Trophoblast cell (in vitro differentiated cells and primary cell): Measurements from ENCODE around the gene PBRM1.

Experiments used
- DNase-seq, 2 donors: peaks; one replicate each; pipeline ENCODE4 v3.0.0-alpha.2; 2016
- H2AFZ ChIP-seq: 2 replicates; pipeline ENCODE4 v1.6.1; 2013; ENCODE audit warnings: low read length, moderate library complexity, mild to moderate bottlenecking; ENCODE audit not compliant: insufficient read depth, poor library complexity
- H2AK5ac ChIP-seq: 2 replicates; pipeline ENCODE4 v1.6.1; 2013; ENCODE audit warnings: mild to moderate bottlenecking, low read length
- H2BK120ac ChIP-seq: 2 replicates; pipeline ENCODE4 v1.6.1; 2013; ENCODE audit warnings: low read length, mild to moderate bottlenecking, moderate library complexity; ENCODE audit not compliant: insufficient read depth, poor library complexity
- H2BK12ac ChIP-seq: 2 replicates; pipeline ENCODE4 v1.6.1; 2013; ENCODE audit warnings: mild to moderate bottlenecking, low read length, moderate library complexity
- H2BK5ac ChIP-seq: 2 replicates; pipeline ENCODE4 v1.6.1; 2013; ENCODE audit warnings: low read length, low read depth, moderate library complexity, mild to moderate bottlenecking; ENCODE audit not compliant: poor library complexity
- H3K14ac ChIP-seq: 2 replicates; pipeline ENCODE4 v1.6.1; 2013; ENCODE audit warnings: mild to moderate bottlenecking, low read length
- H3K18ac ChIP-seq: 2 replicates; pipeline ENCODE4 v1.6.1; 2013; ENCODE audit warnings: mild to moderate bottlenecking, low read length
- H3K23ac ChIP-seq: 2 replicates; pipeline ENCODE4 v1.6.1; 2013; ENCODE audit warnings: low read length
- H3K27ac ChIP-seq: 2 replicates; pipeline ENCODE4 v1.5.1; 2013; ENCODE audit warnings: low read depth, mild to moderate bottlenecking, inconsistent platforms, low read length, moderate library complexity
- H3K27me3 ChIP-seq: 2 replicates; pipeline ENCODE4 v1.6.1; 2013; ENCODE audit warnings: inconsistent platforms, mild to moderate bottlenecking, low read length, moderate library complexity; ENCODE audit not compliant: insufficient read depth
- H3K36me3 ChIP-seq, 2 experiments: 1 replicate in 1 of 2; 2 replicates in 1 of 2; pipeline ENCODE4 v1.6.1; 2013; ENCODE audit warnings: low read length in 2 of 2, mild to moderate bottlenecking in 2 of 2, moderate library complexity in 1 of 2; ENCODE audit not compliant: insufficient read depth in 2 of 2, control insufficient read depth in 1 of 2
- H3K4ac ChIP-seq: 2 replicates; pipeline ENCODE4 v1.6.1; 2013; ENCODE audit warnings: low read depth, mild to moderate bottlenecking, low read length, moderate library complexity
- H3K4me1 ChIP-seq, 2 experiments: 1 replicate in 1 of 2; 2 replicates in 1 of 2; pipeline ENCODE4 v1.6.1; 2013; ENCODE audit warnings: low read length in 2 of 2, mild to moderate bottlenecking in 2 of 2, moderate library complexity in 1 of 2; ENCODE audit not compliant: insufficient read depth in 2 of 2, control insufficient read depth in 1 of 2
- H3K4me2 ChIP-seq: 2 replicates; pipeline ENCODE4 v1.6.1; 2013; ENCODE audit warnings: inconsistent platforms, mild to moderate bottlenecking, low read length, moderate library complexity
- H3K4me3 ChIP-seq: 2 replicates; pipeline ENCODE4 v1.5.1; 2013; ENCODE audit warnings: mild to moderate bottlenecking, low read depth, low read length, inconsistent platforms
- H3K79me1 ChIP-seq: one replicate; pipeline ENCODE4 v1.6.1; 2013; ENCODE audit warnings: low read length
- H3K79me2 ChIP-seq: 2 replicates; pipeline ENCODE4 v1.6.1; 2013; ENCODE audit warnings: low read length, mild to moderate bottlenecking; ENCODE audit not compliant: control insufficient read depth, insufficient read depth, poor library complexity
- H3K9ac ChIP-seq: 2 replicates; pipeline ENCODE4 v1.6.1; 2013; ENCODE audit warnings: mild to moderate bottlenecking, low read length
- H3K9me3 ChIP-seq: 2 replicates; pipeline ENCODE4 v1.6.1; 2013; ENCODE audit warnings: low read depth, mild to moderate bottlenecking, control low read depth, inconsistent platforms, low read length; ENCODE audit not compliant: insufficient read depth
- H4K12ac ChIP-seq: 2 replicates; pipeline ENCODE4 v1.6.1; 2013; ENCODE audit warnings: low read depth, mild to moderate bottlenecking, low read length, moderate library complexity
- H4K8ac ChIP-seq: 2 replicates; pipeline ENCODE4 v1.6.1; 2013; ENCODE audit warnings: low read depth, mild to moderate bottlenecking, low read length, moderate library complexity
- H4K91ac ChIP-seq: one replicate; pipeline ENCODE4 v1.6.1; 2013; ENCODE audit warnings: low read depth, mild to moderate bottlenecking, low read length, moderate library complexity
- WGBS: extraction: QIAGEN DNeasy Blood & Tissue Kit; methylation state at CpG from one replicate; pipeline ENCODE4 v1.1.7; 2013; ENCODE audit warnings: missing lambda C conversion rate; ENCODE audit not compliant: insufficient read length, insufficient coverage; ENCODE audit errors: extremely low coverage; 5-methylcytosine and 5-hydroxymethylcytosine counted together

The PBRM1 gene

DNA sequence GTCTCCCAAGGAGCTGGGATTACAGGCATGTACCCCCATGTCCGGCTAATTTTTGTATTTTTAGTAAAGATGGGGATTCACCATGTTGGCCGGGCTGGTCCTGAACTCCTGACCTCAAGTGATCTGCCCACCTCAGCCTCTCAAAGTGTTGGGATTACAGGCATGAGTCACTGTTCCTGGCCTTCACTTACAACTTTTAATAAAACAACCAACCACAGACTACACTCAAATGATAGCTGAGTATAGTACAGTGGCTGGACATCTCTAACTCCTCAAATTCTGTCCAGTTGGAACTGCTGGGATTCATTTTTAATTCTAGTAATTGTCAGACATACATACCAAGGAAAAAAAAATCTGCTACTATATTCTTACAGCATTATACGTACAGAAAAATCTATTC is 71.0 kb downstream of the PBRM1 start:
- 100% methylated on average over 1 of the region's 3 CpGs for WGBS
- H4K12ac ChIP-seq, result peak overlapping the region; percentile 30
- DNase-seq, result no peak

GRCh38 chr3:52609316-52609815 is 76.3 kb downstream of the PBRM1 start:
- Histone ChIP-seq H2AK5ac (no peak overlapping the region), H3K9ac (no peak overlapping the region), H3K27me3 (no peaks in the 10 kb centered on the region), H3K4me3 (no peak overlapping the region), H4K12ac (no peak overlapping the region), H3K4me2 (no peak overlapping the region), H2BK120ac (no peak overlapping the region), H4K8ac (no peak overlapping the region), H3K14ac (no peak overlapping the region), H4K91ac (no peak overlapping the region), H3K36me3 (peaks cover 14 to 18% of the 10 kb centered on the region in 2 experiments), H2AFZ (no peak overlapping the region), H3K79me2 (no peaks in the 10 kb centered on the region), H2BK5ac (no peak overlapping the region), H3K18ac (no peak overlapping the region), H3K23ac (no peak overlapping the region), H3K4ac (no peak overlapping the region), H2BK12ac (no peak overlapping the region), H3K4me1 (no peaks in the 10 kb centered on the region), H3K9me3 (peaks cover under 1% of the 10 kb centered on the region), H3K27ac (no peak overlapping the region), H3K79me1 (no peaks in the 10 kb centered on the region)
- WGBS, result no CpG with 5 or more reads among the region's 8 CpGs
- peak in 1 of 2 donors; percentile 10 for DNase-seq

More for the DNA sequence above, 71.0 kb downstream of the PBRM1 start:
- no peak overlapping the region for H3K18ac ChIP-seq
- H2AK5ac ChIP-seq, result no peak overlapping the region
- H3K27me3 ChIP-seq, result no peaks in the 10 kb centered on the region
- peaks cover 17 to 18% of the 10 kb centered on the region in 2 experiments for H3K36me3 ChIP-seq
- no peaks in the 10 kb centered on the region for H3K79me2 ChIP-seq
- no peak overlapping the region for H2BK120ac ChIP-seq
- H3K9ac ChIP-seq, result no peak overlapping the region
- no peak overlapping the region for H2BK12ac ChIP-seq
- H3K14ac ChIP-seq, result no peak overlapping the region
- H3K79me1 ChIP-seq, result no peaks in the 10 kb centered on the region
- H4K91ac ChIP-seq, result no peak overlapping the region
- no peak overlapping the region for H3K27ac ChIP-seq
- H2AFZ ChIP-seq, result no peak overlapping the region
- no peak overlapping the region for H3K4me3 ChIP-seq
- H3K4me1 ChIP-seq, result no peaks in the 10 kb centered on the region
- no peaks in the 10 kb centered on the region for H3K9me3 ChIP-seq
- H3K4me2 ChIP-seq, result no peak overlapping the region
- no peak overlapping the region for H3K4ac ChIP-seq
- H2BK5ac ChIP-seq, result no peak overlapping the region
- no peak overlapping the region for H4K8ac ChIP-seq
- no peak overlapping the region for H3K23ac ChIP-seq

- H2BK12ac ChIP-seq, result no peak overlapping the region
- H3K4me1 ChIP-seq, result no peaks in the 10 kb centered on the region
- H2AK5ac ChIP-seq, result no peak overlapping the region
- no peak overlapping the region for H4K91ac ChIP-seq
- no peak overlapping the region for H3K9ac ChIP-seq
- no peaks in the 10 kb centered on the region for H3K79me1 ChIP-seq
- peaks cover 2% of the 10 kb centered on the region for H3K9me3 ChIP-seq
- DNase-seq, result no peak
- peaks cover 12 to 16% of the 10 kb centered on the region in 2 experiments for H3K36me3 ChIP-seq
- no peak overlapping the region for H3K4me2 ChIP-seq
- no peak overlapping the region for H3K18ac ChIP-seq
- no peak overlapping the region for H2BK5ac ChIP-seq
- no peak overlapping the region for H3K27ac ChIP-seq
- H3K79me2 ChIP-seq, result no peaks in the 10 kb centered on the region
- no CpG with 5 or more reads among the region's 2 CpGs for WGBS
- no peak overlapping the region for H4K12ac ChIP-seq
- H3K4me3 ChIP-seq, result no peak overlapping the region
- no peak overlapping the region for H3K23ac ChIP-seq
- H3K4ac ChIP-seq, result no peak overlapping the region
- H2AFZ ChIP-seq, result no peak overlapping the region
- no peak overlapping the region for H2BK120ac ChIP-seq
- H4K8ac ChIP-seq, result no peak overlapping the region
- H3K14ac ChIP-seq, result no peak overlapping the region
- H3K27me3 ChIP-seq, result no peaks in the 10 kb centered on the region
Observed at GRCh38 chr3:52608337-52608736, 77.4 kb downstream of the PBRM1 start.

GRCh38 chr3:52606373-52607085 is 79.2 kb downstream of the PBRM1 start:
- Histone ChIP-seq H3K4ac (no peak overlapping the region), H3K4me1 (no peaks in the 10 kb centered on the region), H3K14ac (no peak overlapping the region)

More at GRCh38 chr3:52606373-52607085, 79.2 kb downstream of the PBRM1 start:
- Histone ChIP-seq H3K9me3 (peaks cover 2% of the 10 kb centered on the region), H3K27me3 (no peaks in the 10 kb centered on the region), H3K79me2 (no peaks in the 10 kb centered on the region), H2AFZ (no peak overlapping the region), H3K23ac (no peak overlapping the region), H3K18ac (no peak overlapping the region), H2BK12ac (no peak overlapping the region), H3K9ac (no peak overlapping the region), H2BK120ac (no peak overlapping the region), H3K36me3 (peaks cover 15 to 23% of the 10 kb centered on the region in 2 experiments), H3K4me2 (no peak overlapping the region), H3K27ac (no peak overlapping the region), H4K8ac (no peak overlapping the region), H4K91ac (no peak overlapping the region), H4K12ac (no peak overlapping the region), H2AK5ac (no peak overlapping the region), H3K4me3 (no peak overlapping the region), H2BK5ac (no peak overlapping the region), H3K79me1 (no peaks in the 10 kb centered on the region)
- no CpG with 5 or more reads among the region's 5 CpGs for WGBS
- DNase-seq, result peak; percentile 76 to 83
